HG03175 (cell line): ENCODE measurements around the gene CD63.
A peak's percentile ranks its signal among the peaks of the same experiment; 100 is the strongest.

Source experiments
- ATAC-seq: cut with Tn5 transposase; IDR thresholded peaks from one replicate; pipeline ENCODE4 v1.9.1; 2021; ENCODE audit warnings: mild to moderate bottlenecking, moderate library complexity; ENCODE audit not compliant: unreplicated experiment

The CD63 gene

DNA sequence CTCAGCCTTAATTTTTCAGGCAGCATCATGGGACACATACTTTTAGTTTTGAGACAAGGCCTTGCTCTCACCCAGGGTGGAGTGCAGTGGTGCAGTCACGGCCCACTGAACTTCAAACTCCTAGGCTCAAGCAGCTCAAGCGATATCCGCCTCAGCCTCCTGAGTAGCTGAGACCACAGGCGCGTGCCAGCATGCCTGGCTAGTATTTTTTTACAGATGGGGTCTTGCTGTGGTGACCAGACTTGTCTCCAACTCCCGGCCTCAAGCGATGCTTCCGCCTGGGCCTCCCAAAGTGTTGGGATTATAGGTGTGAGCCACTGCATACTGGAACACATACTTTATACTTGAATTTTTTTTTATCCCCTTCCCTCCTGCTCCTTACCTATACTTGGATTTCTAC lies 5.9 kb downstream of the CD63 start:
- no peak for ATAC-seq

DNA sequence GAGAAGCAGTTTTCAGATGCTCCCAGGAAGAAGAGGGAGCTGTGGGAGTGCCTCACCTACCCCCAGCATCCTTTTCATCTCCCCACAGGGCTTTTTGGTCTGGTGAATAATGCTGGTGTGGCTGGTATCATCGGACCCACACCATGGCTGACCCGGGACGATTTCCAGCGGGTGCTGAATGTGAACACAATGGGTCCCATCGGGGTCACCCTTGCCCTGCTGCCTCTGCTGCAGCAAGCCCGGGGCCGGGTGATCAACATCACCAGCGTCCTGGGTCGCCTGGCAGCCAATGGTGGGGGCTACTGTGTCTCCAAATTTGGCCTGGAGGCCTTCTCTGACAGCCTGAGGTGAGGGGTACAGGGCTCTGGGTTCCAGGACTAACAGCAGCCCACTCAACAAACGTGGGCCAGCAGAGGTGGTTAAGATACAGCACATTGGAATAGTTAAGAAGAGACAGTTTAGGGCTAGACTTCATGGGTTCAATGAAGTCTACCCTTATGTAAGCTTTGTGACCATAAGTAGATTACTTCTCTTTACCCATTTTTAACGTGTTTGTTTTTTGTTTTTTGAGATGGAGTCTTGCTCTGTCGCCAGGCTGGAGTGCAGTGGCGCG lies 7.1 kb downstream of the CD63 start:
- no peak for ATAC-seq

DNA sequence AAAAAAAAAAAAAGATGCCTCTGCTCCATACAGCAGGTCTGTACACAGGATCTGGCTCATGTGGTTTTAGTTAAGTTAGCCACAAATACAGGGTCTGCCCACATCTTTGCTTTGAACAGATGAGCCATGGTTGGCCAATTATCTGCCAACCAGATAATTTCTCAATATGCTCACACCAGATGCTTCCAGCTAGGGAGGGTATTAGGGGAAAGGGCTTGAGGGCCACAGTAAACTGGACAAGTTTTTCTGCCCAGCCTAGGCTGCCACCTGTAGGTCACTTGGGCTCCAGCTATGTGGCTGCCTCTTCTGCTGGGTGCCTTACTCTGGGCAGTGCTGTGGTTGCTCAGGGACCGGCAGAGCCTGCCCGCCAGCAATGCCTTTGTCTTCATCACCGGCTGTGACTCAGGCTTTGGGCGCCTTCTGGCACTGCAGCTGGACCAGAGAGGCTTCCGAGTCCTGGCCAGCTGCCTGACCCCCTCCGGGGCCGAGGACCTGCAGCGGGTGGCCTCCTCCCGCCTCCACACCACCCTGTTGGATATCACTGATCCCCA lies 7.8 kb downstream of the CD63 start:
- no peak for ATAC-seq

DNA sequence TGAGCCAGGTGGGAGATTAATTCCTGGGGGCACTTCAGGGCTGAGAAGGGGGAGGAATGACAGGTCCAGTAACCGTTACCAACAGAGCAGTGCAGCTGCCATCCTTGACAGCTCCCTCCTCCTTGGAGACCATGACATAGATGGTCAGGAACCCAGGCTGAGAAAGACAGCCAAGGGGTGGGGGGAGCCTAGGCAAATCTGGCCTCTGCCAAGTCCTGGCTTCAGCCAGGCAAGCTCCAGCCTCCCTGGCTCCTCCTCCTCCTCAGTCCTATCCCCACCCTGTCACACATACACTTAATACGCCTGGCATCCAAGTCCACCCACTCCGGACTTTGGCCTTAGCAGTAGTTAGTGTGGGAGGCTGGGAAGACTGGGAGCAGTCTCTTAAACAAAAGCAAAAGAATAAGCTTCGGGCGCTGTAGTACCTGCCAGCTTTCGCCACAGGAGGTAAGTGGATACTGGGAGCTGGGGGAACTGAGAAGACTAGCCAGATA lies 8.7 kb downstream of the CD63 start, which contains the start of gene RDH5:
TSS of gene RDH5 (plus strand) at position 323 of the 494 bp plus-strand sequence. CDS start 792 bp downstream, outside the sequence.
- no peak for ATAC-seq

DNA sequence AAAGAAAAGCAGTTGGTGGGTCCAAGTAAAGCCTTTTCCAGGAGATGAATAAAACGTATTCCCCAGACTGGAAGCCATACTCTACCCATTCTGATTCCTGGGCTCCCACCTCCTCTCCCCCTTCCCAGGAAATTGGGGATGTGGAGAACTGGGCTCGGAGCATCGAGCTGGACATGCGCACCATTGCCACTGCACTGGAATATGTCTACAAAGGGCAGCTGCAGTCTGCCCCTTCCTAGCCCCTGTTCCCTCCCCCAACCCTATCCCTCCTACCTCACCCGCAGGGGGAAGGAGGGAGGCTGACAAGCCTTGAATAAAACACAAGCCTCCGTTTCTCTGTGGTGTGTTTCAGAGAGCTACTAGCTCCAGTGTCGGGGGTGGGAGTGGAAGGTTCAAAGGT lies 9.4 kb downstream of the CD63 start:
- ATAC-seq = no peak

DNA sequence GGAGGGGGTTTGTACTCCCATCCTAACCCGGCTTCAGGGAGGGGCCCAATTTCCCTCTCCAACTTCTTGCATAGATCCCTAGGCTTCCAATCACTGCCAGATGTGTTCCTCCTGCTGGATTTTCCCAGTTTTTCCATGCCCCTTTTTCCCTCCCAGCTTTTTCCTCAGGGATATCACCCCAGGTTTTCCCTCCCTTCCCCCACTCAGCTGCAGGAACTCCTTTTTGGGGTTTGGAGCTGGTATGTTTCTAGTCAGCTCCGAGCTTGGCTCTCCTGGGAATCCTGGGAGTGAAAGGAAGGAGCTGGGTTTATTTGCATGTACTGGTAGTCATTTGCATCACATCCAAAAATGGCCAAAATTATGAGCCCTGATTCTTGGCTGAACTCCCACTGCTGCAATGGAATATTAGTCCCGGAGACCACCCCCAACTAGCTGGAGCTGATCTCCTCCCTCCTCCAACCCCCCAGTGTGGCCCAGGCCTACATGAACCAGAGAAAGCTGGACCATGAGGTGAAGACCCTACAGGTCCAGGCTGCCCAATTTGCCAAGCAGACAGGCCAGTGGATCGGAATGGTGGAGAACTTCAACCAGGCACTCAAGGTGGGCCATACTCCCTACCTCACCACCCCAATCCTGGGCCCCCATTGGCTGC lies 10.1 kb downstream of the CD63 start:
- no peak for ATAC-seq

DNA sequence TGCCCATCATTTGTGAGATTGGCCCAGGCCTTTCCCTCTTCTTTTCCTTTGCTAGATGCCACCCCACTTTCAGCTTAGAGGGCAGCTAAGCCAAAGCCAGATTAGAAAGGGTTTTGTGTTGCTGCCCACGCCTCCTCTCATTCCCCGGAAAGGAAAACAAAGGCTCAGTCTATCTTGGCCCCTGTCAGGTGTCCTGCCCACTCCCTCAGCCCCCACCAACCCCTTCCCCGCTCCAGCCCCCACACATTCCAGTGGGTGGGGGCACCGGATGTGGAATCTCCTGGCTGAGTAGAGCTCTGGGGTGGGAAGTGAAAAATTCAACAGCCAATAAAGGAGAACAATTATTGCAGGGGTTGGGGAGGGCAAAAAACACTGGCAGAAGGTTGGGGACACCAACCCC lies 10.8 kb downstream of the CD63 start:
- ATAC-seq = no peak

DNA sequence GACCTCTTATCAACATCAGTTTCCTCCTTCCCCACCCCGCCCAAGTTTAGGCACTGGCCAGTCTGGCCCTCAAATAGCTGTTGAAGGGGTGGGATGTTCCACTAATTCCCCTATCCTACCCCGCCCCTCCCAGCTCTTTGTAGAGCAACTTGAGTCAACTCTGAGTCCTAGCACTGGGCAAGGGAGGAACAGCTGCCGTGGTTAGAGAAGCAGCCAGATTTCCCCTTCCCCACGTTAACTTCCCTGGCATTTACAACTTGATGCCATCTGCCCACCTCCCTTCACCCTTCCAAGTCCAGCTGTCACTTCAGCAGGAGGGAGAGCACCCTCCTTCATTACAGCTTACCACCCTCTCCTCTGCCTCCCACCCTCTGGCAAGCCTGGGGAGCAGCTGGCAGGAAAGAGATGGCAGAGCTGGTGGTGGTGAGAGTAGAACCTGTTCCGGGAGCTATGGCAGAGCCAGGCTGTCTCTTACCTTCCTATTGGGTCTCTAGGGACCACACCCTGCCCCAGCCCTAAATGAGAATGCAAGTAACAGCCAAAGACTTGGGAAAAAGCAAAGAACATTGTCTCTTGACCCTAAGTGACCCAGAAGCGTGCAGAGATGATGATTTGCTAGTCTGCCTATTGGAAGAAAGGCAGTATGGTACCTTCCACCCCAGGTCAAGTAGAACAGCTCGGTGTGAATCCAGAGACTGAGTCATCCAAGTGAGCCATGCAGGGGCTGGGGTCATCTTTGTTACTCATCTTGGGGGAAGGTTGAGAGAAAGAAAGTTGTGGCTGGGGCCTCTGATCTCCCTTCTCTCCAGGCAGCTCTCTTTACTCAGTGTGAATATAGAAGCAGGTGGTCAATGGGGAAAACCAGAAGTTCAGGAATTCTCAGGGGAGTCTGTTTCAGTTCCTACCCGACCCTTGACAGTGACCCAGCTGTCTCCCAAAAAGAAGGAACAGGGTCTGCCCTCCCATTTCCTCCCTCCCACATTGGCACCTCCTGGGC lies 11.5 kb downstream of the CD63 start:
- ATAC-seq = no peak

DNA sequence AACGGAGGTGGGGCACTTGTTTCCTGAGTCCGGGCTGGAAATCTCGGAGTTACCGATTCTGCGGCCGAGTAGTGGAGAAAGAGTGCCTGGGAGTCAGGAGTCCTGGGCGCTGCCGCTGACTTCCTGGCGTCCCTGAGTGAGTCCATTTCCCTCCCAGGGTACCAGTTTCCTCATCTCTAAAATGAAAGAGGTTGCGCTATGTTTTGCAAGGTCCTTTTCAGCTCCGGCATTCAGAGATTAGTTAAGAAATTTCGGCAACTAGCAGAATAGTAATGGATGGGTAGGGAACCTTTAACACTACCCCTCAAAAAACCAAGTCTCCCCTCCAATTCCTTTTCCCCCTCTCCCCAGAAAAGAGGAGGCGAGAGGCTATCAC lies 12.2 kb downstream of the CD63 start:
- ATAC-seq = no peak

DNA sequence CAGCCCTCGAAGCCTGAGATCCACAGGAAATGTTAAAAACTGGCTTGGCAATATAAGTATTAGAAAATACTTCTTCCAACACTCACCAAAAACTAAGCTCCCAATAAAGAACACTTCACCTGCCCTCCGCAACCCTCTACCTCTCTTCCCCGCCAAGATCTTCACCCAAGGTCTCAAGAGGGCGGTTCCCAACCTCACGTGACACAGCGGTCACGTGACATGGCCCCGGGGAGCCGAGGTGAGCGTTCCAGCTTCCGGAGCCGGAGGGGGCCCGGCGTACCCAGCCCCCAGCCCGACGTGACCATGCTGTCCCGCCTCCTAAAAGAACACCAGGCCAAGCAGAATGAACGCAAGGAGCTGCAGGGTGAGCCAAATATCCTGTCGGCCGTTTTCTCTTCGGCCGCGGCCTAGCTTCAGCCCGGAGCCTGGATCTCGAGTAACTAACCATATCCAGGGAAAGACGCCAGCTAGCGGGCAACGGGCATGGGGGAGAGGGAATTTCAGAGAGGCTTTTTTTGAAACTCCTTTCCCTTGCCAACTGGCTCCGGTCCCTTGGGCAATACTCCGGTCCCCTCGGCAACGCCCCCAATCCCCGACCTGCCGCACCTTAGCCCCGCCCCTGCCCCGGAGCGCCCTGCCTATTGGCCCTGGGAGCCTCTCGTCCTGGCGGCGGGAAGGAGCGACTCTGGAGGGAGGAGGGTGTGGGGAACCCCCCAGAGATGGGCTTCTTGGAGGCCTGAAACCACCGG lies 12.8 kb downstream of the CD63 start, which contains the start of gene BLOC1S1:
TSS of gene BLOC1S1 (plus strand) at position 214 of the 749 bp plus-strand sequence. CDS start at position 220, 6 bp downstream.
- peak; percentile 93 for ATAC-seq

DNA sequence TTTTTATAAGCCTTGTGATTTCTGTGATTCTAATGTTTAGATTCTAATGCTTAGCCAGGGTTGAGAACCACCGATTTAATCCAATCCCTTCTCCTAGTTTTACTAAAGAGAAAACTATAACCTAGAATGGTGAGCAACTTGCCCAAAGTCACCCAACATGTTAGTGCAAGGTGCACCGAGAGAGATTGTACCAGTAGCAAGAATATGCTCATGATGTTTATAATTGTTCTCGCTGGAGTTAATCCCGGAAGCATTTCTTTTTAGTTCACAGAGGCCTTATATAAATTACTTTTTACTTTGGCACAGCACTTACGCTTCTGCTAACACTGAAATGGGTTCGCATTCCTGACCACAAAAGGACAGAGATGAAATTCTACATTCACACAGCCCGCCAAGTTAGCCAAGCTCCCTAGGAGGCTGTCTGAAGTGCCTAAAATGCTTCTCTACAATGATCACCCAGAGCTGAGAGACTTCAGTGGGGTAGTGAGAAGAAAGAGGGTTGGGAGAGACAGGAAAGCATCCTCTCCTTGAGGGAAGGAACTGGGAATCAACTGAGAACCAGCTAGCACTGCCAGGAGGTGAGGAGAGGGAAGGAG lies 13.5 kb downstream of the CD63 start:
- no peak for ATAC-seq

DNA sequence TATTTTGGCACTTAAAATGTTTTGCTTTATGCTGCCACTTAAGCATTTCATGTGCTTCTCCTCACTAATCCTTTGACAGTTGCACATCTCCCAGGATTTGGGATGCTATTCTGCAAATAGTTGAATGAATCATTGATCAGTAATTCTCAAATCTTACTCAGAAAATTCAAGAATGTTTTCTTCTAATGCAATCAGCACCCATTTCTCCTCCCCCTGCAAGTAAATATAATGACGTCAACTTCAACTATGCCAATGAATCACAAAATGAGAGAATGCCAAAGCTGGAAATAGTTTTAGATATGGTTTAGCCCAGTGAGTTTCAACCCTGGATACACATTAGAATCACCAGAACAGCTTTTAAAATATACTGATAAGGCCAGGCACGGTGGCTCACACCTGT lies 15.1 kb downstream of the CD63 start:
- ATAC-seq = no peak

DNA sequence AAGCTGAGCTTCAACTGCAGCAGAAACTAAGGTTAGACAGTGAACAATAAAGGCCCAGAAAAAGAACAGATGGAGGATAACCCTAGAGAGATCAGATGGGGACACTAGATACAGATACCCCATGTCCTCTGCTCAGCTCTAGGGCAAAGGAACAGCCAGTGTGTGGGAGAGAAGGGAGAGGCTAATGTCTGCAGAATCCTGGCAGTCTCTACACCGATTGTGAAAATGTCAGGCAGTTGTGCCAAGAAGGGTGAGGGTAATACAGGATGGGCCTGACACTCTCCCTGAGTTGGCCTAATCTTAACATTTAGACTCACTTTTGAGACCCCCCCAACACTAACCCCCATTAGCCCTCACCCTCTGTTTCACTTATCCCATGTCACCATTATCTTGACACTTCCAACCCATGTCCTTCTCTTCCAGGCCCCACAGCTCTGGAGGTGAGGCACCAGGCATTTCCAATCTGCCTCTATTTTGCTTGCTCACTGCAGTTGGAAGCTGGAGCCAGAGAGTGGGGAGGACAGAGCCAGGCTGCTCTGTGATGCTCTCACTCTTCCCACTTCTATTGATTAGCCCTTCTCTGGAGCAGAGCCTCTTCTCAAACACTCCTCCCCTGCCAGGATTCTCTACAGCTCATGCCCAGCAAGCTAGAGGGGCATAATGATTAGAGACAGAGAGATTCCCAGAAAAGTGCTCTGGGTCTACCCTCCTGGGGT lies 16.0 kb downstream of the CD63 start:
- ATAC-seq = no peak

DNA sequence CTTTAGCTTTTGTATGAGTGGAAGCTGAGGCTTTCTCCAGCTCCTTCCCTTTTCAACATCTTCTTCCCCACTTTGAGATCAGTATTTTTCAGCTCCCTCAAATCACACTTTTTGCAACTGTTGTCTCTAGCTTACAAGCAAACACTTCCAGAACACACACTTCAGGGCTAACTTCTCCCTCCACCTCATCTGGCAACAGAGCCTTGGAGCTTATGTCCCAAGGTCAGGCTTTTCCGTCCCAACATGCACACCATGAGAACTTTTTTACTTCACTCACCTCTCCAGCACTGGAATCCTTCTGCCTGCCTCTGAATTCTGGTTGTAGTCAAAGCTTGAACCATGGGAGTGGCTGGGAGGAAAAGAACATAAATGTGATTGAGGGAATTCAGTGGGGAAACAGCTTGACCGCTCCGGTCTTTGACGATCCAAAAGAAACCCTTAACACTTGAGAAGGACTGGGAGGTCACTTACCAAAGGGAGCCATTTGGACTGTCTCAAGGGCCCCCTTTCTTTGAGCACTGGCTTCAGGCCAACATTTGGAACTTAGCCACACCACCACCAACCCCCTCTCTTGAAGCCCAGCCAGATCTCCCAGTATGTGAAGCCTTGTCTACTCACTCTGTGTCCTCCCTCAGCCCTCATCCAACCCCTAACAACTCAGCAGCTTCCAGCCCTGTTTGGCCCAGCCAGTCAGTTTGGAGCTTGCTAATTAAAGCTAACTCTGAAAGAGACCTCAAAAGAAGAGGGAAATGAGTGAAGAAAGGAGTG lies 16.8 kb downstream of the CD63 start:
- no peak for ATAC-seq

DNA sequence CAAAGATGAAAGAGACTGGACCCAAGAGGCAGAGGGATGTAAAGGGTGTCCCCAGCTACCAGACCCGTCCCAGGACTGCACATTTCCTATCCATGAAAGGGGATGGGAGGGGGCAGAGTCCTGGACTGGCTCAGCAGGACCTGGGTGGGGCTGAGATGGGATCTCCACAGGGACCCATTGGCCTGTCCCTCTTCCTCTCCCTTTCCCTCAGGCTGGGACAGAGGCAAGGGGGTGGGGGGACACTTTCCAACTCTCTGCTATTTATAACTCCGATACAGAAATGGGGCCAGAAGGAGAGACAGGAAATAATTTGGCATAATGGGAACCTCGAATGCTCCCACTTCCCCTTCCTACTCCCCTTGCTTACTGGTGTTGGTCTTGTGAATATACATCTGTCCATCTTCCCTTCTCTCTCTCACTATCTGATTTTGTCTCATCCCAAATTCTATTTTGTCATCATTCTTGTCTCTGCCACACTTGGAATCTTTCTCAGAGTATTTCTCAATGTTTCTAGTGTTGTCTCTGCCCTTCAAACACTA lies 20.0 kb downstream of the CD63 start:
- ATAC-seq = no peak

DNA sequence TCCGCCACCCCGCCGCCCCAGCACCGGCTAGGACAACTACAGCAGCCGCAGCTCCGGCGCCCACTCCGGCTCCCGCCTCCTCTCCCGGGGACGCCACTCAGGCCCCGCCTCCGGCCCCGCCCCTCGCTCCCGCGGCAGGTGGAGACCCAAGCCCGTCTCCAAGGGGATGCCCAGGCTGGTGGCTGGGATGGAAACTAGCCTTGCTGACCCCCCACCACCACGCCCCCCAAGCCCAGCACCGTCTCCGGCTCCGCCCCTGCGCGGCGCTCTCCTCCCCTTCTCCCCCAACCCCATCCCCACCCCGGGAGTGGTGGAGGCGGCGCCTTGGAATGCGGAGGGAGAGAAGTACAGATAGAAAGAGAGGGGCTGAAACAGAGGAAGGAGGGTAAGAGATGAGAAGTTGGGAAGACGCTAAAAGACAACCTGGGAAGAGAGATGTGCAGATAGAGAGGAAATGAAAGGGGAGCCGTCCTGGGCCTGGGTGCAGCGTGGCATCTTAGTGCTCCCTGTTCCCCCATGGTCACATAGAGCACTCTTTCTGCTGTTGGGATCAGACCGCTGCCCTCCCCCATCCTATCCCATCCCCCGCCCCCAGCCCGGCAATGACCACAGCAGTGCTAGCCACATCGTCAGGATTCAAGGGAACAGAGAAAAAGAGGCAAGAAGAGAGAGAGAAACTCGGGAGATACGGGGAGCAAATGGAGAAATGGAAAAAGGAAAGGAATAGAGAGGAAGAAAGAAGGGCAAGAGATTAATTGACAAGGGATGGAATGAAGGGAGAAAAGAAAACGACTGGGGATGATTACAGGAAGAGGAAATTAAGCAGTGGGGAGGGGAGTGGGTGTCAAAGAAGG lies 20.7 kb downstream of the CD63 start, which contains the start of gene ITGA7:
TSS of gene ITGA7 (minus strand) at position 64 of the 854 bp plus-strand sequence. CDS start 222 bp downstream, outside the sequence.
- peak; percentile 54 for ATAC-seq

DNA sequence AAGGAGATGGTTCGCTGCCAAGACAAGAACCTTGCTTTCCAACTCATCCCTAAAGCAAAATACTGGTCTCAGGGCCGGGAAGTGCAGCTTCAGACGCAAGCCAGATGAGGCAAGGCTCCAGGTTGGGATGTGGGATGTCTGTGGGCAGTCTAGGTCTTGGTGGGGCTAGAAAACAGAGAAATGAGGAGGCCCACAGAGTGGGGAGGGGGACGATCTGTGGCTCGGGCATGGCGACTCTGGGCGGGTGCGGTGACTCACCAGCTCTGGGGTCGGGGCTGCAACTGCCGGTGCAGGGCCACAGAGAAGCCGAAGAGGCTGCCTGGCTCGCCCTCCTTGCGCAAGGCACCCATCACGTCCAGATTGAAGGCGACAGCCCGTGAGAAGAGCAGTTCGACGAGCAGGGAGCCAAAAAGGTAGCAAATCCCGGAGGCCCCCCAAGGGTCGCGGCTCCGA lies 21.6 kb downstream of the CD63 start:
- ATAC-seq = no peak
